CD4-positive, alpha-beta memory T cell (primary cell): ENCODE results near the gene ZFYVE27. TPM values are rescaled to one million over a fixed set of nuclear protein-coding genes. Genes with fewer than 3 reads are reported as not detected.

ENCODE experiments used
- CTCF ChIA-PET: fragments of 350-600 bp; sonication (Branson Sonifier 250); formaldehyde crosslinking; loops from one replicate; lab custom pipeline; 2021; ENCODE audit warnings: inconsistent platforms; ENCODE audit not compliant: partially characterized antibody; lab: Charles Lee
- POLR2A ChIA-PET: fragments of 350-600 bp; sonication (Branson Sonifier 250); formaldehyde crosslinking; loops from one replicate; lab custom pipeline; 2021; ENCODE audit not compliant: partially characterized antibody; lab: Charles Lee
- DNase-seq, 5 donors: peaks; one replicate each; pipeline versions ENCODE4 v3.0.0 to v3.0.0-alpha.2; 2020 to 2022; ENCODE audit warnings: mixed read lengths in 1 of 5
- H3K27ac ChIP-seq: one replicate; pipeline ENCODE4 v1.7.0; 2013; ENCODE audit warnings: low read depth, low read length
- H3K27me3 ChIP-seq: 2 replicates; pipeline ENCODE4 v1.7.0; 2013; ENCODE audit warnings: mild to moderate bottlenecking, low read length, moderate library complexity; ENCODE audit not compliant: insufficient read depth
- H3K36me3 ChIP-seq: 2 replicates; pipeline ENCODE4 v1.7.0; 2013; ENCODE audit warnings: mild to moderate bottlenecking, low read length, moderate library complexity; ENCODE audit not compliant: insufficient read depth
- H3K4me1 ChIP-seq: 2 replicates; pipeline ENCODE4 v1.7.0; 2013; ENCODE audit warnings: mild to moderate bottlenecking, low read length, moderate library complexity; ENCODE audit not compliant: insufficient read depth
- H3K4me3 ChIP-seq, 2 donors: one replicate each; pipeline ENCODE4 v1.7.0; 2013; ENCODE audit warnings: low read length in 2 of 2, mild to moderate bottlenecking in 1 of 2
- H3K9me3 ChIP-seq, 2 donors: one replicate each; pipeline ENCODE4 v1.7.0; 2013; ENCODE audit warnings: low read length in 2 of 2, control low read depth in 1 of 2; ENCODE audit not compliant: control insufficient read depth in 1 of 2
- H3K27ac Mint-ChIP-seq, 7 donors: one replicate each; pipeline ENCODE4 v1.8.0; 2020 to 2021; ENCODE audit warnings: mixed read lengths in 7 of 7, mild to moderate bottlenecking in 6 of 7, inconsistent platforms in 3 of 7, moderate library complexity in 3 of 7
- H3K27me3 Mint-ChIP-seq, 2 donors: one replicate each; pipeline ENCODE4 v1.8.0; 2020 to 2021; ENCODE audit warnings: mixed read lengths in 2 of 2
- H3K36me3 Mint-ChIP-seq, 2 donors: one replicate each; pipeline ENCODE4 v1.8.0; 2020 to 2021; ENCODE audit warnings: mixed read lengths in 2 of 2, inconsistent platforms in 1 of 2, mild to moderate bottlenecking in 1 of 2
- H3K4me1 Mint-ChIP-seq, 4 donors: one replicate each; pipeline ENCODE4 v1.8.0; 2020 to 2021; ENCODE audit warnings: mixed read lengths in 4 of 4, mild to moderate bottlenecking in 1 of 4
- H3K4me3 Mint-ChIP-seq, 8 donors: one replicate each; pipeline ENCODE4 v1.8.0; 2020 to 2021; ENCODE audit warnings: mixed read lengths in 8 of 8, mild to moderate bottlenecking in 7 of 8, moderate library complexity in 6 of 8, inconsistent platforms in 3 of 8
- H3K9me3 Mint-ChIP-seq, 8 donors: one replicate each; pipeline ENCODE4 v1.8.0; 2020 to 2021; ENCODE audit warnings: mixed read lengths in 8 of 8, mild to moderate bottlenecking in 5 of 8, inconsistent platforms in 3 of 8, moderate library complexity in 1 of 8
- intact Hi-C: fragments of 100-400 bp; cut with micrococcal nuclease; formaldehyde crosslinking; loops from one replicate; pipeline ENCODE4 v1.15.1; 2023
- polyA plus RNA-seq, 2 donors: library from polyadenylated mRNA; unstranded; fragments of 300-500 nt; fragmentation: Illumina TruSeq; gene quantifications; one replicate each; pipeline ENCODE4 v1.2.3, GENCODE V29; 2021
- total RNA-seq, 2 experiments: library from RNA; stranded (reverse); gene quantifications; one replicate each; pipeline ENCODE4 v1.2.3, GENCODE V29; 2021

Gene ZFYVE27
- total and polyA plus RNA-seq, 4 experiments from 2014 or later = 26.8 to 64.5 (median 44.1) TPM

- ChIA-PET CTCF (interaction anchor here (1.3 to 20.3 kb wide), 2 partner anchors 14 kb away, joined by 3 to 436 read pairs; partner anchors contain the start of gene ZFYVE27), POLR2A (interaction anchor here (2.5 to 5.7 kb wide), 2 partner anchors 21 to 28 kb away, joined by 16 to 31 read pairs; partner anchors contain the start of genes AVPI1 and ZFYVE27)
- peaks cover 6% of the 10 kb centered on the region for H3K4me1 ChIP-seq
- H3K4me3 ChIP-seq = no peak overlapping the region
- Mint-ChIP-seq H3K27ac (no peak overlapping the region), H3K4me1 (peaks cover 7 to 20% (median 12%) of the 10 kb centered on the region in 4 donors), H3K27me3 (peaks cover 1 to 2% of the 10 kb centered on the region in 2 donors), H3K4me3 (peak overlapping the region; percentile 77 to 100 (median 99)), H3K36me3 (peaks cover 0 to 2% of the 10 kb centered on the region in 2 donors), H3K9me3 (no peaks in the 10 kb centered on the region)
- DNase-seq = no peak
- intact Hi-C loops = no loop called here
- no peaks in the 10 kb centered on the region for H3K9me3 ChIP-seq
- H3K27ac ChIP-seq = no peak overlapping the region
- H3K36me3 ChIP-seq = no peaks in the 10 kb centered on the region
- no peaks in the 10 kb centered on the region for H3K27me3 ChIP-seq
Observed at GRCh38 chr10:97715259-97715874, 21.6 kb upstream of the ZFYVE27 start.

GRCh38 chr10:97717627-97718026 is 19.3 kb upstream of the ZFYVE27 start:
- Histone ChIP-seq H3K27me3 (no peaks in the 10 kb centered on the region), H3K4me1 (peaks cover 6% of the 10 kb centered on the region), H3K9me3 (no peaks in the 10 kb centered on the region), H3K27ac (no peak overlapping the region), H3K36me3 (no peaks in the 10 kb centered on the region), H3K4me3 (no peak overlapping the region)
- intact Hi-C loops = no loop called here
- peaks cover 5 to 17% (median 10%) of the 10 kb centered on the region in 4 donors for H3K4me1 Mint-ChIP-seq
- H3K27me3 Mint-ChIP-seq = peaks cover 0 to 2% of the 10 kb centered on the region in 2 donors
- H3K27ac Mint-ChIP-seq = no peak overlapping the region
- POLR2A ChIA-PET = interaction anchor here (1.2 kb wide), 1 partner anchor 19 kb away, joined by 5 read pairs; the partner anchor contains the start of gene ZFYVE27
- H3K9me3 Mint-ChIP-seq = no peaks in the 10 kb centered on the region
- no peak overlapping the region for H3K4me3 Mint-ChIP-seq
- no peak for DNase-seq
- H3K36me3 Mint-ChIP-seq = peaks cover 0 to 2% of the 10 kb centered on the region in 2 donors
- CTCF ChIA-PET = interaction anchor here (20.3 kb wide), 1 partner anchor 12 kb away, joined by 436 read pairs; the partner anchor contains the start of gene ZFYVE27

GRCh38 chr10:97718178-97718577 is 18.8 kb upstream of the ZFYVE27 start:
- Mint-ChIP-seq H3K36me3 (peaks cover 0 to 2% of the 10 kb centered on the region in 2 donors), H3K4me3 (no peak overlapping the region), H3K27me3 (peaks cover 0 to 2% of the 10 kb centered on the region in 2 donors), H3K9me3 (no peaks in the 10 kb centered on the region), H3K4me1 (peaks cover 2 to 11% (median 6%) of the 10 kb centered on the region in 4 donors), H3K27ac (no peak overlapping the region)
- ChIA-PET POLR2A (interaction anchor here (1.2 kb wide), 1 partner anchor 18 kb away, joined by 5 read pairs; the partner anchor contains the start of gene ZFYVE27), CTCF (interaction anchor here (20.3 kb wide), 1 partner anchor 12 kb away, joined by 436 read pairs; the partner anchor contains the start of gene ZFYVE27)
- H3K4me3 ChIP-seq = no peak overlapping the region
- DNase-seq = no peak
- no peaks in the 10 kb centered on the region for H3K27me3 ChIP-seq
- H3K4me1 ChIP-seq = peaks cover 2% of the 10 kb centered on the region
- no peak overlapping the region for H3K27ac ChIP-seq
- intact Hi-C loops = no loop called here
- no peaks in the 10 kb centered on the region for H3K9me3 ChIP-seq
- no peaks in the 10 kb centered on the region for H3K36me3 ChIP-seq

GRCh38 chr10:97718659-97719142 is 18.2 kb upstream of the ZFYVE27 start:
- POLR2A ChIA-PET = no interaction called here
- H3K36me3 Mint-ChIP-seq = peaks cover 0 to 2% of the 10 kb centered on the region in 2 donors
- no peak overlapping the region for H3K27ac ChIP-seq

GRCh38 chr10:97719602-97720001 is 17.3 kb upstream of the ZFYVE27 start:
- no peak overlapping the region for H3K4me3 Mint-ChIP-seq
- no peaks in the 10 kb centered on the region for H3K36me3 Mint-ChIP-seq
- H3K27me3 Mint-ChIP-seq = no peaks in the 10 kb centered on the region
- H3K36me3 ChIP-seq = no peaks in the 10 kb centered on the region
- intact Hi-C loops = no loop called here
- CTCF ChIA-PET = interaction anchor here (0.6 to 20.3 kb wide), 3 partner anchors 9 to 15 kb away, joined by 3 to 436 read pairs (median 3); partner anchors contain the start of gene ZFYVE27
- POLR2A ChIA-PET = no interaction called here
- H3K27ac Mint-ChIP-seq = no peak overlapping the region
- H3K27ac ChIP-seq = no peak overlapping the region
- no peaks in the 10 kb centered on the region for H3K4me1 ChIP-seq
- no peaks in the 10 kb centered on the region for H3K27me3 ChIP-seq
- DNase-seq = no peak
- H3K9me3 Mint-ChIP-seq = no peaks in the 10 kb centered on the region
- H3K9me3 ChIP-seq = no peaks in the 10 kb centered on the region
- no peak overlapping the region for H3K4me3 ChIP-seq
- peaks cover 0 to 7% (median 3%) of the 10 kb centered on the region in 4 donors for H3K4me1 Mint-ChIP-seq

More at GRCh38 chr10:97718659-97719142, 18.2 kb upstream of the ZFYVE27 start:
- Histone ChIP-seq H3K27me3 (no peaks in the 10 kb centered on the region), H3K4me1 (no peaks in the 10 kb centered on the region), H3K4me3 (no peak overlapping the region), H3K9me3 (no peaks in the 10 kb centered on the region), H3K36me3 (no peaks in the 10 kb centered on the region)
- H3K27ac Mint-ChIP-seq = no peak overlapping the region
- no peak for DNase-seq
- H3K27me3 Mint-ChIP-seq = peaks cover 0 to 2% of the 10 kb centered on the region in 2 donors
- peaks cover 2 to 11% (median 6%) of the 10 kb centered on the region in 4 donors for H3K4me1 Mint-ChIP-seq
- H3K4me3 Mint-ChIP-seq = no peak overlapping the region
- H3K9me3 Mint-ChIP-seq = no peaks in the 10 kb centered on the region
- CTCF ChIA-PET = interaction anchor here (20.3 kb wide), 1 partner anchor 11 kb away, joined by 436 read pairs; the partner anchor contains the start of gene ZFYVE27
- intact Hi-C loops = no loop called here

GRCh38 chr10:97721871-97722780 is 14.8 kb upstream of the ZFYVE27 start:
- ChIA-PET CTCF (interaction anchor here (1.7 to 15.3 kb wide), 3 partner anchors 10 to 47 kb away, joined by 3 to 436 read pairs (median 8); partner anchors contain the start of gene MARVELD1), POLR2A (interaction anchor here (0.5 to 1.8 kb wide), 2 partner anchors 15 to 73 kb away, joined by 3 to 4 read pairs; partner anchors contain the start of gene ZFYVE27)
- H3K27ac Mint-ChIP-seq = no peak overlapping the region
- Histone ChIP-seq H3K9me3 (no peaks in the 10 kb centered on the region), H3K27me3 (no peaks in the 10 kb centered on the region), H3K27ac (no peak overlapping the region), H3K4me1 (no peaks in the 10 kb centered on the region), H3K36me3 (no peaks in the 10 kb centered on the region), H3K4me3 (no peak overlapping the region)
- no peaks in the 10 kb centered on the region for H3K9me3 Mint-ChIP-seq
- no peaks in the 10 kb centered on the region for H3K36me3 Mint-ChIP-seq
- intact Hi-C loops = no loop called here
- no peaks in the 10 kb centered on the region for H3K4me1 Mint-ChIP-seq
- peaks cover 2 to 4% of the 10 kb centered on the region in 2 donors for H3K27me3 Mint-ChIP-seq
- DNase-seq = no peak
- no peak overlapping the region for H3K4me3 Mint-ChIP-seq
